Measurements from ENCODE around the gene PBX1.

Gene PBX1

DNA sequence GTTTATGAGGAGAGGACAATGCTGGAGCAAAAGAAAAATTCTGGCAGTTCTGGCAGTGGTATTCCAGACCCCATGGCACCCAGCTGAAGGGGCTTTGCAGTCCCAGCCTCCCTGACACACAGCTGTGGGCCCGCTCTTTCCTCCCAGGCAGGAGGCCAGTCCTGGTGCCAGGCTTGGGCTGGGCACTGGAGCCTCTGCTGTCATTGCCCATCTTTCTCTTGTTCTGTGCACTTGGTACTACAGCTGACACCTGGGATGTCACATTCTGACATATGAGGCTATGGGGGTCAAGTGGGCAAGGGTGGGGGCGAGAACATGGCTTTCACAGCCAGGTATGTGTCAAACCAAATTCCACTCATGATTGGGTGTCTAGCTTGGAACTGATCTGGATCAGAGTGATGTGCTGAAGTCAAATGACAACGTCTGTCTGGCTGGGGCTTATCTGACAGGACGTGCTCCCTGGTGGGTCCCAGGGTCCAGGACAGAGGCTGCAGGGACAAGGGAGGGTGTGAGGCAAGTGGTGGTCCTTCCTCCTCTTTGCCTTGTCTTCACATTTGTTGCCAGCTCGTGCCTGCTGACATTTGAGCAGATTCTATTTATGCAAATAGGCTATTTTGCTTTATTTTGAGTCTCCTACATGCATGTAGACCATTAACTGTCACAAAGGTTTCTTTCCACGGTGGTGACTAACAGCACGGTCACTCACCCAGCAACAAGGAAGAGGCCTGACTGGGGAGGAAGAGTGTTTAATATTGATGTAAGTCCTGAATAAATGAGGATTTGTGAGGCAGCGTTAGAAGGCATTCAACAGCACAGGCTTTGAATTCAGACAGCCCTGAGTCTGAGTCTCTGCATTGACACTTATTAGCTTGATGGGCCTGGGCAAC lies 336.3 kb downstream of the PBX1 start:
- no peak for ATAC-seq (replicated peaks; ENCODE audit: extremely low read depth, poor library complexity, severe bottlenecking)
- Mint-ChIP-seq H3K27me3 (no peaks in the 10 kb centered on the region), H3K4me3 (no peak overlapping the region), H3K9me3 (peaks cover 5% of the 10 kb centered on the region), H3K4me1 (no peaks in the 10 kb centered on the region), H3K27ac (ENCODE audit: low read depth) (no peak overlapping the region), H3K36me3 (ENCODE audit: insufficient read depth) (no peaks in the 10 kb centered on the region)
- DNase-seq (ENCODE audit: low spot score in 2 of 2), result no peak

DNA sequence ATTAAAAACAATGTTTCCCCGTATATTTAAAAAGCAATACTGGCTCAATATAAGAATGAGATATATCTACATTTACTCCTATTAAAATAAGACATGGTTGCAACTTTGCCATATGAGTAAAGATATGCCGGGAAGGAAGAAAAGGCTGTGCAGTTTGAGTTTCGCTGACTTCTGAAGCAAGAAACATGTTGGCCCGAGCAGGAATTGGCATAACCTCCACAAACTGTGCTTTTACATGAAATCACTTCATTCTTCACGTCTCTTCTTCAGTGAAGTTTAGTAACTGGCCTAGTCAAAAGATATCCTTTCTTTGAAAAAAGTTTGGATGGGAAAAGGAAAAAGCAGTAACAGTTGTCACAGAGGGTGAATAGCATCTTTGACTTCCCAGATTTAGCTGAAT lies 342.0 kb downstream of the PBX1 start:
- ATAC-seq (replicated peaks; ENCODE audit: extremely low read depth, poor library complexity, severe bottlenecking) (no peak), DNase-seq (ENCODE audit: low spot score in 2 of 2) (no peak)
- no peak overlapping the region for H3K4me3 Mint-ChIP-seq
- H3K36me3 Mint-ChIP-seq (ENCODE audit: insufficient read depth), result no peaks in the 10 kb centered on the region
- H3K4me1 Mint-ChIP-seq, result no peaks in the 10 kb centered on the region
- peaks cover 14% of the 10 kb centered on the region for H3K9me3 Mint-ChIP-seq
- no peak overlapping the region for H3K27ac Mint-ChIP-seq (ENCODE audit: low read depth)
- H3K27me3 Mint-ChIP-seq, result no peaks in the 10 kb centered on the region
